ENCODE data around the gene SCAPER.

Gene SCAPER

DNA sequence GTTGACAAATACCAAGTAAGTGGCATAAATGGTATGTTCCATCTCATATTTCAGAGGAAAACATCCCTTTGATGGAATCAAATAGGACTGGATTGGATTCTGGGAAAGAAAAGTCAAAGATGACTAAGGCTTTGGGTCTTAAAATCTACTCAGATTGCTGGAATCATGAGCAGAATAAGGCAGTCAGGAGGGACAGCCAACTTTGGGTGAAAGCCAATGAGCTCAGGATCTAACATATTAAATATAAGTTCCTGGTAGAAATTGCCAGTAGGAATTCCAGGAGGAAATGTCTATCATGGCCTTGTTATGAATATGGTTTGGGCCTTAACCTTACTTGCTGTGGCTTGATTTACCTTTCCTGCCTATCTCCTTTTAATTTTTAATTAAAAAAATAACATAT is 513.3 kb downstream of the SCAPER start:
- Histone ChIP-seq H3K36me3 (ENCODE audit: control insufficient read depth in 2 of 2, insufficient read depth in 1 of 2, low read length in 2 of 2) (no peaks in the 10 kb centered on the region), H3K4me1 (ENCODE audit: control insufficient read depth, insufficient read depth, low read length) (peaks cover 10% of the 10 kb centered on the region), H3K4me3 (ENCODE audit: low read depth, low read length) (no peak overlapping the region), H3K9me3 (ENCODE audit: control insufficient read depth, insufficient read depth, low read depth, low read length) (no peaks in the 10 kb centered on the region), H3K27ac (ENCODE audit: extremely low read depth, low read depth, low read length) (no peak overlapping the region)
- ChIA-PET POLR2A (no interaction called here), CTCF (interaction anchor here (0.6 to 1.4 kb wide), 5 partner anchors 8 to 475 kb away, joined by 3 to 4 read pairs (median 3); no protein-coding TSS in a partner anchor)
- 0 out of 2 replicates have a peak, but pooled peaks have one; percentile 32 for TF ChIP-seq PRDM10 (tag by site-specific recombination; IDR thresholded peaks at IDR 0.05)
- no peak for TF ChIP-seq ZSCAN16 (tag by site-specific recombination; IDR thresholded peaks at IDR 0.05)

GRCh38 chr15:76391309-76391708 is 513.8 kb downstream of the SCAPER start:
- ChIA-PET POLR2A (no interaction called here), CTCF (interaction anchor here (0.6 to 1.4 kb wide), 3 partner anchors 13 to 476 kb away, joined by 3 to 4 read pairs (median 4); no protein-coding TSS in a partner anchor)
- Histone ChIP-seq H3K4me3 (ENCODE audit: low read depth, low read length) (no peak overlapping the region), H3K4me1 (ENCODE audit: control insufficient read depth, insufficient read depth, low read length) (peaks cover 10% of the 10 kb centered on the region), H3K27ac (ENCODE audit: extremely low read depth, low read depth, low read length) (no peak overlapping the region), H3K9me3 (ENCODE audit: control insufficient read depth, insufficient read depth, low read depth, low read length) (no peaks in the 10 kb centered on the region), H3K36me3 (ENCODE audit: control insufficient read depth in 2 of 2, insufficient read depth in 1 of 2, low read length in 2 of 2) (no peaks in the 10 kb centered on the region)
- no peak for TF ChIP-seq ZFP41 (tag by site-specific recombination; IDR thresholded peaks at IDR 0.05; ENCODE audit: borderline replicate concordance)

GRCh38 chr15:76390571-76390970 is 514.6 kb downstream of the SCAPER start:
- Histone ChIP-seq H3K27ac (ENCODE audit: extremely low read depth, low read depth, low read length) (no peak overlapping the region), H3K4me3 (ENCODE audit: low read depth, low read length) (no peak overlapping the region), H3K9me3 (ENCODE audit: control insufficient read depth, insufficient read depth, low read depth, low read length) (no peaks in the 10 kb centered on the region), H3K4me1 (ENCODE audit: control insufficient read depth, insufficient read depth, low read length) (peaks cover 10% of the 10 kb centered on the region), H3K36me3 (ENCODE audit: control insufficient read depth in 2 of 2, insufficient read depth in 1 of 2, low read length in 2 of 2) (no peaks in the 10 kb centered on the region)
- ChIA-PET POLR2A (no interaction called here), CTCF (interaction anchor here (1.1 kb wide), 1 partner anchor 477 kb away, joined by 4 read pairs; no protein-coding TSS in a partner anchor)
- TF ChIP-seq ZNF660 (tag by site-specific recombination; IDR thresholded peaks at IDR 0.05), result no peak
- no peak for TF ChIP-seq ZNF292 (tag by site-specific recombination; IDR thresholded peaks at IDR 0.05; ENCODE audit: borderline replicate concordance, low read depth)

DNA sequence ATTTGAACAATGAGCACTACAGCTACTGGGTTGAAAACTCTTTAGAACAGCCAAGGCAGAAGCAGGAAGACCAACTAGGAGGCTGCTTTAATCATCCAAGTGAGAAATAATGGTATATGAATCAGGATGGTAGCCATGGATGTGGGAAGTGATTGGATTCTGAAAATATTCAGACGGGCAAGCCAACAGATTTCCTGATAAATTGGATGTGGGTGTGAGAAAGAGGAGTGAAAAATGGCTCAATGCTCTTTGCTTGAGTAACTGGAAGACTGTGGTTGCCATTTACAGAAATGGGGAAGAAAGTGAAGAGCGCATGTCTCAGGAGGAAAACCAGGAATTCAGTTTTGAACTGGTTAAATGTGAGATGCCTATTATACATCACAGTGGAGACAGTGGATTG is 518.2 kb downstream of the SCAPER start:
- ChIA-PET POLR2A (no interaction called here), CTCF (interaction anchor here (0.7 kb wide), 1 partner anchor 420 kb away, joined by 3 read pairs; no protein-coding TSS in a partner anchor)
- Histone ChIP-seq H3K4me1 (ENCODE audit: control insufficient read depth, insufficient read depth, low read length) (no peaks in the 10 kb centered on the region), H3K4me3 (ENCODE audit: low read depth, low read length) (no peak overlapping the region), H3K9me3 (ENCODE audit: control insufficient read depth, insufficient read depth, low read depth, low read length) (no peaks in the 10 kb centered on the region), H3K27ac (ENCODE audit: extremely low read depth, low read depth, low read length) (no peak overlapping the region), H3K36me3 (ENCODE audit: control insufficient read depth in 2 of 2, insufficient read depth in 1 of 2, low read length in 2 of 2) (no peaks in the 10 kb centered on the region)
- TF ChIP-seq IKZF3 (tag by site-specific recombination; IDR thresholded peaks at IDR 0.05), result no peak
- TF ChIP-seq ZNF585B (tag by site-specific recombination; IDR thresholded peaks at IDR 0.05), result no peak
- no peak for TF ChIP-seq ZNF501 (tag by site-specific recombination; IDR thresholded peaks at IDR 0.05)
- TF ChIP-seq SALL2 (tag by site-specific recombination; IDR thresholded peaks at IDR 0.05; ENCODE audit: borderline replicate concordance), result no peak
- no peak for TF ChIP-seq ZBTB17 (tag by site-specific recombination; IDR thresholded peaks at IDR 0.05)
- TF ChIP-seq MEIS1 (CRISPR knock-in tag; IDR thresholded peaks at IDR 0.05; ENCODE audit: borderline replicate concordance), result no peak
- TF ChIP-seq SCRT2 (tag by site-specific recombination; IDR thresholded peaks at IDR 0.05), result no peak
- no peak for TF ChIP-seq HIC1 (tag by site-specific recombination; IDR thresholded peaks at IDR 0.05)
- TF ChIP-seq GLIS2 (tag by site-specific recombination; IDR thresholded peaks at IDR 0.05), result no peak
- no peak for TF ChIP-seq ZNF747 (tag by site-specific recombination; IDR thresholded peaks at IDR 0.05)
- no peak for TF ChIP-seq KLF8 (tag by site-specific recombination; IDR thresholded peaks at IDR 0.05)
- TF ChIP-seq ZXDB (tag by site-specific recombination; IDR thresholded peaks at IDR 0.05), result no peak
- TF ChIP-seq RBAK (tag by site-specific recombination; IDR thresholded peaks at IDR 0.05), result no peak
- TF ChIP-seq, protein P1, sequence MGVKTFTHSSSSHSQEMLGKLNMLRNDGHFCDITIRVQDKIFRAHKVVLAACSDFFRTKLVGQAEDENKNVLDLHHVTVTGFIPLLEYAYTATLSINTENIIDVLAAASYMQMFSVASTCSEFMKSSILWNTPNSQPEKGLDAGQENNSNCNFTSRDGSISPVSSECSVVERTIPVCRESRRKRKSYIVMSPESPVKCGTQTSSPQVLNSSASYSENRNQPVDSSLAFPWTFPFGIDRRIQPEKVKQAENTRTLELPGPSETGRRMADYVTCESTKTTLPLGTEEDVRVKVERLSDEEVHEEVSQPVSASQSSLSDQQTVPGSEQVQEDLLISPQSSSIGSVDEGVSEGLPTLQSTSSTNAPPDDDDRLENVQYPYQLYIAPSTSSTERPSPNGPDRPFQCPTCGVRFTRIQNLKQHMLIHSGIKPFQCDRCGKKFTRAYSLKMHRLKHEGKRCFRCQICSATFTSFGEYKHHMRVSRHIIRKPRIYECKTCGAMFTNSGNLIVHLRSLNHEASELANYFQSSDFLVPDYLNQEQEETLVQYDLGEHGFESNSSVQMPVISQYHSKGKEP (tag by site-specific recombination; IDR thresholded peaks at IDR 0.05), result no peak
- TF ChIP-seq ZNF354C (tag by site-specific recombination; IDR thresholded peaks at IDR 0.05; ENCODE audit: borderline replicate concordance, low read depth), result no peak
- no peak for TF ChIP-seq ZNF837 (tag by site-specific recombination; IDR thresholded peaks at IDR 0.05)
- no peak for TF ChIP-seq ZNF16 (tag by site-specific recombination; IDR thresholded peaks at IDR 0.05; ENCODE audit: low read depth)

Measured in HEK293 (cell line).